Astrocyte (in vitro differentiated cells and primary cell): ENCODE data around the gene DLG1.

Experiments used
- CTCF ChIP-seq: IDR thresholded peaks from 2 replicates; pipeline ENCODE4 v1.5.1; 2011; ENCODE audit warnings: low read depth, mild to moderate bottlenecking, inconsistent platforms, low read length, moderate library complexity; ENCODE audit not compliant: insufficient read depth
- EZH2 ChIP-seq: IDR thresholded peaks from 2 replicates; pipeline ENCODE4 v1.6.1; 2012; ENCODE audit warnings: mild to moderate bottlenecking, low read length, inconsistent platforms; ENCODE audit not compliant: insufficient read depth

- TF ChIP-seq CTCF (no peak), EZH2 (no peak)
Measured at GRCh38 chr3:197345390-197345789, 47.0 kb upstream of the DLG1 start.
